K562 (cell line): ENCODE measurements around the gene LHB. TPM values are rescaled to one million over a fixed set of nuclear protein-coding genes. Genes with fewer than 3 reads are reported as not detected.

Experiments used
- ARID2 ChIP-seq: fragments of 450-650 bp; IDR thresholded peaks from 2 replicates; pipeline ENCODE4 v1.6.1; 2017; ENCODE audit warnings: antibody characterized with exemption, mild to moderate bottlenecking
- CREB1 ChIP-seq, 2 experiments: sonication (generic) in 1 of 2; formaldehyde crosslinking in 1 of 2; IDR thresholded peaks; 2 replicates each; pipeline versions ENCODE4 v1.6.1 to v1.8.0; 2012 to 2022; ENCODE audit warnings: inconsistent platforms in 1 of 2, mild to moderate bottlenecking in 1 of 2, missing genetic modification reagents in 1 of 2, moderate library complexity in 1 of 2
- ETV6 ChIP-seq, 3 experiments: fragments of 150-350 bp in 1 of 3; sonication (generic) in 1 of 3; formaldehyde crosslinking in 1 of 3; IDR thresholded peaks; 2 replicates each; pipeline versions ENCODE4 v1.6.1 to v1.8.0; 2014 to 2022; ENCODE audit warnings: borderline replicate concordance in 2 of 3, low read depth in 2 of 3, antibody characterized with exemption in 1 of 3, low read length in 1 of 3, mild to moderate bottlenecking in 1 of 3, missing genetic modification reagents in 1 of 3
- GABPA ChIP-seq: fragments of 200-800 bp; sonication (Bioruptor generic); conservative IDR thresholded peaks from 2 replicates; pipeline ENCODE4 v1.6.1; 2016; ENCODE audit warnings: low read depth, missing genetic modification characterization, missing compliant biosample characterization
- LARP7 ChIP-seq: fragments of 450-650 bp; IDR thresholded peaks from 2 replicates; pipeline ENCODE4 v1.6.1; 2016
- NONO ChIP-seq, 2 experiments: fragments of 200-400 bp in 1 of 2; fragments of 450-650 bp in 1 of 2; formaldehyde crosslinking in 1 of 2; IDR thresholded peaks; 2 replicates each; pipeline ENCODE4 v1.6.1; 2017; ENCODE audit warnings: low read depth in 2 of 2, mild to moderate bottlenecking in 2 of 2, moderate library complexity in 2 of 2, low read length in 1 of 2
- PCBP1 ChIP-seq: fragments of 200-400 bp; formaldehyde crosslinking; IDR thresholded peaks from 2 replicates; pipeline ENCODE4 v1.6.1; 2018; ENCODE audit warnings: mild to moderate bottlenecking, low read depth, low read length; ENCODE audit not compliant: poor library complexity, severe bottlenecking
- POLR2AphosphoS2 ChIP-seq: IDR thresholded peaks from 2 replicates; pipeline ENCODE4 v1.6.1; 2012; ENCODE audit warnings: low read length, improper control_type of control experiment
- RB1 ChIP-seq: fragments of 450-650 bp; IDR thresholded peaks from 2 replicates; pipeline ENCODE4 v1.6.1; 2017; ENCODE audit warnings: low read depth, mild to moderate bottlenecking
- RBM25 ChIP-seq: fragments of 200-400 bp; formaldehyde crosslinking; IDR thresholded peaks from 2 replicates; pipeline ENCODE4 v1.6.1; 2018; ENCODE audit warnings: low read length, low read depth, moderate library complexity; ENCODE audit not compliant: severe bottlenecking
- RBM39 ChIP-seq: fragments of 200-400 bp; formaldehyde crosslinking; optimal IDR thresholded peaks from 2 replicates; pipeline ENCODE3; 2018; ENCODE audit warnings: low read depth, low read length
- ZBED1 ChIP-seq: IDR thresholded peaks from 2 replicates; pipeline ENCODE4 v1.6.1; 2014
- ZNF699 ChIP-seq: fragments of 250-450 bp; sonication (Bioruptor Pico); IDR thresholded peaks from 2 replicates; pipeline ENCODE4 v1.8.0; 2021; ENCODE audit warnings: mild to moderate bottlenecking, moderate library complexity; ENCODE audit not compliant: insufficient replicate concordance
- ZNF830 ChIP-seq: fragments of 250-450 bp; sonication (Bioruptor Pico); IDR thresholded peaks from 2 replicates; pipeline ENCODE4 v1.5.0; 2021; ENCODE audit warnings: mild to moderate bottlenecking
- polyA plus RNA-seq, 8 experiments: library from polyadenylated mRNA; depleted of rRNA in 4 of 8; stranded (reverse) in 5 of 8; unstranded in 3 of 8; fragments of >200 nt; fragmentation: Nextera tagmentation in 2 of 8; fragmentation: Illumina TruSeq in 1 of 8; extraction: Ambion mirVana in 2 of 8; extraction: Trizol in 1 of 8; gene quantifications; 2 replicates each; pipeline versions ENCODE4 v1.2.1 to v1.2.3, GENCODE V29; 2011 to 2014; ENCODE audit warnings: inconsistent platforms in 1 of 8, missing spikeins in 1 of 8
- total RNA-seq, 7 experiments: library from RNA; depleted of rRNA in 6 of 7; stranded (reverse); fragments of >200 nt in 6 of 7; fragmentation: Illumina TruSeq in 2 of 7; extraction: Trizol in 2 of 7; gene quantifications; 2 replicates each; pipeline versions ENCODE4 v1.2.1 to v1.2.3, GENCODE V29; 2011 to 2021; ENCODE audit warnings: low replicate concordance in 1 of 7
- TF ChIP-seq, protein P1 (sequence below): fragments of 450-650 bp; IDR thresholded peaks from 2 replicates; pipeline ENCODE4 v1.6.1; 2016; ENCODE audit warnings: mild to moderate bottlenecking, moderate library complexity
- TF ChIP-seq, protein P2 (sequence below): sonication (generic); formaldehyde crosslinking; IDR thresholded peaks from 2 replicates; pipeline ENCODE4 v1.8.0; 2022; ENCODE audit warnings: mild to moderate bottlenecking, missing genetic modification reagents

Gene LHB
- total and polyA plus RNA-seq, 9 of the 15 experiments (the other 6 are each of a cell fraction or from before 2014, with no cell fraction given): 0.54 TPM; not detected in 8

DNA sequence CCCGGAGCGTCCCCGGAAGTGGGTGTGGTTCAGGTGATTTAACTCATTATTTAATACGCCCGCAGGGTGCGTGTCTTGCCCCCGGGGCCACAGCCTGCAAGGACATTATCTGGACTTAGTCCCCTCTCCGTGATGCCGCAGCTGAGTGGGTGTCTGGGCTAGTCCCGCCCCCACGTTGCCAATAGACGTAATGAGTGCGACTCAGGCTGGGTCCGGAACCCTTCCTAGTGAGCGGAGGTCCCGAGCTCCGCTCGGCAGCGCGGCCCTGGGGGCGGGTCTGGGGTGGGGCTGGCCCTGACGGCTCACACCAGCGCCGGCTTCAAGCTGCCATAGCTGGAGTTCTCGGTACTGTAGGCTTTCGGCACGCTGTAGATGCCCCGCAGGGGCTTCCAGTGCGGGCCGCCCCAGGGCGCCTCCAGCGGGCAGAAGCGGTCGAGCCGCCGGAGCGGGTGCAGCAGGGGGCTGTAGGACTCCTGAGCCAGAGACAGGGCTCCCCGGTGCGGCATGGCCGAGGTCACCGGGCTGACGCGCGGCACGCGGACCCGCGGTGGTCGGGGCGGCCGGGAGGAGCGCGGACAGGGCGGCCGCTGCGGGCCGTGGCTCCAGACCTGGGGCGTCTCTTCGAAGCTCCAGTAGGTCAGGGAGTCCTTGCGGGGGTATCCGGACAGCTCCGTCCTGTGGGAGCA, 918 bp upstream of the LHB start (continued):
- TF ChIP-seq CREB1 (IDR thresholded peaks at IDR 0.05) (peak; percentile 77), CREB1 (CRISPR knock-in tag; IDR thresholded peaks at IDR 0.05) (peak; percentile 57; the same call in 1 of the 2 replicates), GABPA (no peak), POLR2AphosphoS2 (peak; percentile 87), ZNF699 (CRISPR knock-in tag) (no peak), PCBP1 (peak; percentile 28), ZBED1 (no peak), LARP7 (no peak), ARID2 (no peak), RB1 (no peak), NONO (IDR thresholded peaks at IDR 0.05; ENCODE audit: low read depth in 2 of 2, low read length in 1 of 2) (0 out of 4 replicates have a peak, but pooled peaks of 1 of the 2 experiments have one; percentile 50), ETV6 (IDR thresholded peaks at IDR 0.05; ENCODE audit: borderline replicate concordance in 1 of 2, low read depth in 2 of 2, low read length in 1 of 2) (no peak), ETV6 (CRISPR knock-in tag; IDR thresholded peaks at IDR 0.05; ENCODE audit: borderline replicate concordance) (no peak), RBM39 (no peak), RBM25 (no peak), ZNF830 (CRISPR knock-in tag) (no peak)
- TF ChIP-seq, protein P1, sequence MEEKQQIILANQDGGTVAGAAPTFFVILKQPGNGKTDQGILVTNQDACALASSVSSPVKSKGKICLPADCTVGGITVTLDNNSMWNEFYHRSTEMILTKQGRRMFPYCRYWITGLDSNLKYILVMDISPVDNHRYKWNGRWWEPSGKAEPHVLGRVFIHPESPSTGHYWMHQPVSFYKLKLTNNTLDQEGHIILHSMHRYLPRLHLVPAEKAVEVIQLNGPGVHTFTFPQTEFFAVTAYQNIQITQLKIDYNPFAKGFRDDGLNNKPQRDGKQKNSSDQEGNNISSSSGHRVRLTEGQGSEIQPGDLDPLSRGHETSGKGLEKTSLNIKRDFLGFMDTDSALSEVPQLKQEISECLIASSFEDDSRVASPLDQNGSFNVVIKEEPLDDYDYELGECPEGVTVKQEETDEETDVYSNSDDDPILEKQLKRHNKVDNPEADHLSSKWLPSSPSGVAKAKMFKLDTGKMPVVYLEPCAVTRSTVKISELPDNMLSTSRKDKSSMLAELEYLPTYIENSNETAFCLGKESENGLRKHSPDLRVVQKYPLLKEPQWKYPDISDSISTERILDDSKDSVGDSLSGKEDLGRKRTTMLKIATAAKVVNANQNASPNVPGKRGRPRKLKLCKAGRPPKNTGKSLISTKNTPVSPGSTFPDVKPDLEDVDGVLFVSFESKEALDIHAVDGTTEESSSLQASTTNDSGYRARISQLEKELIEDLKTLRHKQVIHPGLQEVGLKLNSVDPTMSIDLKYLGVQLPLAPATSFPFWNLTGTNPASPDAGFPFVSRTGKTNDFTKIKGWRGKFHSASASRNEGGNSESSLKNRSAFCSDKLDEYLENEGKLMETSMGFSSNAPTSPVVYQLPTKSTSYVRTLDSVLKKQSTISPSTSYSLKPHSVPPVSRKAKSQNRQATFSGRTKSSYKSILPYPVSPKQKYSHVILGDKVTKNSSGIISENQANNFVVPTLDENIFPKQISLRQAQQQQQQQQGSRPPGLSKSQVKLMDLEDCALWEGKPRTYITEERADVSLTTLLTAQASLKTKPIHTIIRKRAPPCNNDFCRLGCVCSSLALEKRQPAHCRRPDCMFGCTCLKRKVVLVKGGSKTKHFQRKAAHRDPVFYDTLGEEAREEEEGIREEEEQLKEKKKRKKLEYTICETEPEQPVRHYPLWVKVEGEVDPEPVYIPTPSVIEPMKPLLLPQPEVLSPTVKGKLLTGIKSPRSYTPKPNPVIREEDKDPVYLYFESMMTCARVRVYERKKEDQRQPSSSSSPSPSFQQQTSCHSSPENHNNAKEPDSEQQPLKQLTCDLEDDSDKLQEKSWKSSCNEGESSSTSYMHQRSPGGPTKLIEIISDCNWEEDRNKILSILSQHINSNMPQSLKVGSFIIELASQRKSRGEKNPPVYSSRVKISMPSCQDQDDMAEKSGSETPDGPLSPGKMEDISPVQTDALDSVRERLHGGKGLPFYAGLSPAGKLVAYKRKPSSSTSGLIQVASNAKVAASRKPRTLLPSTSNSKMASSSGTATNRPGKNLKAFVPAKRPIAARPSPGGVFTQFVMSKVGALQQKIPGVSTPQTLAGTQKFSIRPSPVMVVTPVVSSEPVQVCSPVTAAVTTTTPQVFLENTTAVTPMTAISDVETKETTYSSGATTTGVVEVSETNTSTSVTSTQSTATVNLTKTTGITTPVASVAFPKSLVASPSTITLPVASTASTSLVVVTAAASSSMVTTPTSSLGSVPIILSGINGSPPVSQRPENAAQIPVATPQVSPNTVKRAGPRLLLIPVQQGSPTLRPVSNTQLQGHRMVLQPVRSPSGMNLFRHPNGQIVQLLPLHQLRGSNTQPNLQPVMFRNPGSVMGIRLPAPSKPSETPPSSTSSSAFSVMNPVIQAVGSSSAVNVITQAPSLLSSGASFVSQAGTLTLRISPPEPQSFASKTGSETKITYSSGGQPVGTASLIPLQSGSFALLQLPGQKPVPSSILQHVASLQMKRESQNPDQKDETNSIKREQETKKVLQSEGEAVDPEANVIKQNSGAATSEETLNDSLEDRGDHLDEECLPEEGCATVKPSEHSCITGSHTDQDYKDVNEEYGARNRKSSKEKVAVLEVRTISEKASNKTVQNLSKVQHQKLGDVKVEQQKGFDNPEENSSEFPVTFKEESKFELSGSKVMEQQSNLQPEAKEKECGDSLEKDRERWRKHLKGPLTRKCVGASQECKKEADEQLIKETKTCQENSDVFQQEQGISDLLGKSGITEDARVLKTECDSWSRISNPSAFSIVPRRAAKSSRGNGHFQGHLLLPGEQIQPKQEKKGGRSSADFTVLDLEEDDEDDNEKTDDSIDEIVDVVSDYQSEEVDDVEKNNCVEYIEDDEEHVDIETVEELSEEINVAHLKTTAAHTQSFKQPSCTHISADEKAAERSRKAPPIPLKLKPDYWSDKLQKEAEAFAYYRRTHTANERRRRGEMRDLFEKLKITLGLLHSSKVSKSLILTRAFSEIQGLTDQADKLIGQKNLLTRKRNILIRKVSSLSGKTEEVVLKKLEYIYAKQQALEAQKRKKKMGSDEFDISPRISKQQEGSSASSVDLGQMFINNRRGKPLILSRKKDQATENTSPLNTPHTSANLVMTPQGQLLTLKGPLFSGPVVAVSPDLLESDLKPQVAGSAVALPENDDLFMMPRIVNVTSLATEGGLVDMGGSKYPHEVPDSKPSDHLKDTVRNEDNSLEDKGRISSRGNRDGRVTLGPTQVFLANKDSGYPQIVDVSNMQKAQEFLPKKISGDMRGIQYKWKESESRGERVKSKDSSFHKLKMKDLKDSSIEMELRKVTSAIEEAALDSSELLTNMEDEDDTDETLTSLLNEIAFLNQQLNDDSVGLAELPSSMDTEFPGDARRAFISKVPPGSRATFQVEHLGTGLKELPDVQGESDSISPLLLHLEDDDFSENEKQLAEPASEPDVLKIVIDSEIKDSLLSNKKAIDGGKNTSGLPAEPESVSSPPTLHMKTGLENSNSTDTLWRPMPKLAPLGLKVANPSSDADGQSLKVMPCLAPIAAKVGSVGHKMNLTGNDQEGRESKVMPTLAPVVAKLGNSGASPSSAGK: peak; percentile 47; the same call in 1 of the 2 replicates
- TF ChIP-seq, protein P2, sequence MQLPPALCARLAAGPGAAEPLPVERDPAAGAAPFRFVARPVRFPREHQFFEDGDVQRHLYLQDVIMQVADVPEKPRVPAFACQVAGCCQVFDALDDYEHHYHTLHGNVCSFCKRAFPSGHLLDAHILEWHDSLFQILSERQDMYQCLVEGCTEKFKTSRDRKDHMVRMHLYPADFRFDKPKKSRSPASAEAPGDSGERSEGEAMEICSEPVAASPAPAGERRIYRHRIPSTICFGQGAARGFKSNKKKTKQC (CRISPR knock-in tag): no peak
